PC-3 (cell line): ENCODE results near the gene ARHGEF4.

Experiments used
- CTCF ChIP-seq: fragments of 300-600 bp; sonication (generic); conservative IDR thresholded peaks from 2 replicates; pipeline ENCODE4 v1.5.1; 2017; ENCODE audit warnings: antibody characterized with exemption, low read depth, mild to moderate bottlenecking, low read length
- EZH2phosphoT487 ChIP-seq: fragments of 300-600 bp; sonication (generic); IDR thresholded peaks from 2 replicates; pipeline ENCODE4 v1.6.1; 2018; ENCODE audit warnings: mild to moderate bottlenecking, antibody characterized with exemption, low read length, borderline replicate concordance

DNA sequence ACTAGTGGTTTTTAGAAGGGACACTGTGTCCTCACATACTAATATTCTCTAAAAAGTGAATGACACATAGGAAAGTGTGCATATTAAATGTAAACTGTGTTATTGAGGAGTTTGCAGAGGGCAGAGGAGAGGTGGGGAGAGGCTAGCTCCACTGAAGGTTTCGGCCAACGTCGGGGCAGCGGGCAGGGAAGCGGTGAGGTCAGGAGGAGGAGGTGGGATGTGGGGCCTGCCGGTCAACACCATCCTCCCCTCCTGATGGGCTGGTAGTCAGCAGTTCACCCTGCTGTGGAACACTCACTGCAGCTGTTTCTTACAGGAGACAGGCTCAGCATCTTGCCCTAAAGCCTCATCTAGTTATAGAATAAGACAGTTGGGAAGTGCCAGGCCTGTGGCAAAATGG is 74.2 kb downstream of the ARHGEF4 start:
- TF ChIP-seq CTCF (no peak), EZH2phosphoT487 (no peak)
